HEK293T (cell line): Measurements from ENCODE around the gene TPSAB1.

Source experiments
- CTCF ChIA-PET: fragments of 350-600 bp; formaldehyde crosslinking; extraction: SDS; loops from one replicate; lab custom pipeline; 2021; ENCODE audit warnings: antibody characterized with exemption, inconsistent platforms; lab: Yijun Ruan, JAX
- POLR2A ChIA-PET: fragments of 350-600 bp; formaldehyde crosslinking; extraction: SDS; loops from one replicate; lab custom pipeline; 2020; ENCODE audit warnings: antibody characterized with exemption, inconsistent platforms; lab: Yijun Ruan, JAX
- DNase-seq: peaks from one replicate; pipeline ENCODE4 v3.0.0; 2012; ENCODE audit warnings: mixed read lengths; ENCODE audit errors: extremely low spot score
- ARNT ChIP-seq: fragments of 450-650 bp; IDR thresholded peaks from 2 replicates; pipeline ENCODE4 v1.6.1; 2017; ENCODE audit warnings: mild to moderate bottlenecking
- BHLHE40 ChIP-seq: fragments of 450-650 bp; IDR thresholded peaks from 2 replicates; pipeline ENCODE4 v1.6.1; 2016; ENCODE audit warnings: mild to moderate bottlenecking, moderate library complexity, borderline replicate concordance
- CTBP1 ChIP-seq: fragments of 450-650 bp; IDR thresholded peaks from 2 replicates; pipeline ENCODE4 v1.6.1; 2016; ENCODE audit warnings: borderline replicate concordance
- ELF4 ChIP-seq: fragments of 450-650 bp; IDR thresholded peaks from 2 replicates; pipeline ENCODE4 v1.6.1; 2017; ENCODE audit warnings: antibody characterized with exemption
- FOXA1 ChIP-seq: fragments of 450-650 bp; IDR thresholded peaks from 2 replicates; pipeline ENCODE4 v1.6.1; 2016; ENCODE audit warnings: mild to moderate bottlenecking
- FOXK2 ChIP-seq: fragments of 450-650 bp; IDR thresholded peaks from 2 replicates; pipeline ENCODE4 v1.6.1; 2016; ENCODE audit warnings: mild to moderate bottlenecking
- FOXM1 ChIP-seq: fragments of 450-650 bp; IDR thresholded peaks from 2 replicates; pipeline ENCODE4 v1.6.1; 2017; ENCODE audit warnings: mild to moderate bottlenecking, borderline replicate concordance
- HDGF ChIP-seq: fragments of 450-650 bp; IDR thresholded peaks from 2 replicates; pipeline ENCODE4 v1.6.1; 2017; ENCODE audit warnings: antibody characterized with exemption, borderline replicate concordance
- L3MBTL2 ChIP-seq: fragments of 450-650 bp; conservative IDR thresholded peaks from 2 replicates; pipeline ENCODE4 v1.6.1; 2016; ENCODE audit warnings: mild to moderate bottlenecking
- LEF1 ChIP-seq: fragments of 450-650 bp; IDR thresholded peaks from 2 replicates; pipeline ENCODE4 v1.6.1; 2017; ENCODE audit warnings: mild to moderate bottlenecking, borderline replicate concordance
- NFRKB ChIP-seq: fragments of 450-650 bp; IDR thresholded peaks from 2 replicates; pipeline ENCODE4 v1.6.1; 2016; ENCODE audit warnings: mild to moderate bottlenecking, moderate library complexity
- SP1 ChIP-seq: fragments of 450-650 bp; IDR thresholded peaks from 2 replicates; pipeline ENCODE4 v1.6.1; 2017
- SUZ12 ChIP-seq: fragments of 450-650 bp; IDR thresholded peaks from 2 replicates; pipeline ENCODE4 v1.6.1; 2016; ENCODE audit warnings: mild to moderate bottlenecking
- TARDBP ChIP-seq: fragments of 450-650 bp; IDR thresholded peaks from 2 replicates; pipeline ENCODE4 v1.6.1; 2016
- ZNF384 ChIP-seq: fragments of 450-650 bp; IDR thresholded peaks from 2 replicates; pipeline ENCODE4 v1.6.1; 2016
- TF ChIP-seq, protein P1 (sequence below): fragments of 450-650 bp; IDR thresholded peaks from 2 replicates; pipeline ENCODE4 v1.6.1; 2016

The TPSAB1 gene

GRCh38 chr16:1216296-1216619, 24.2 kb upstream of the TPSAB1 start:
- ChIA-PET CTCF (no interaction called here), POLR2A (no interaction called here)
- TF ChIP-seq BHLHE40 (no peak), L3MBTL2 (no peak)

DNA sequence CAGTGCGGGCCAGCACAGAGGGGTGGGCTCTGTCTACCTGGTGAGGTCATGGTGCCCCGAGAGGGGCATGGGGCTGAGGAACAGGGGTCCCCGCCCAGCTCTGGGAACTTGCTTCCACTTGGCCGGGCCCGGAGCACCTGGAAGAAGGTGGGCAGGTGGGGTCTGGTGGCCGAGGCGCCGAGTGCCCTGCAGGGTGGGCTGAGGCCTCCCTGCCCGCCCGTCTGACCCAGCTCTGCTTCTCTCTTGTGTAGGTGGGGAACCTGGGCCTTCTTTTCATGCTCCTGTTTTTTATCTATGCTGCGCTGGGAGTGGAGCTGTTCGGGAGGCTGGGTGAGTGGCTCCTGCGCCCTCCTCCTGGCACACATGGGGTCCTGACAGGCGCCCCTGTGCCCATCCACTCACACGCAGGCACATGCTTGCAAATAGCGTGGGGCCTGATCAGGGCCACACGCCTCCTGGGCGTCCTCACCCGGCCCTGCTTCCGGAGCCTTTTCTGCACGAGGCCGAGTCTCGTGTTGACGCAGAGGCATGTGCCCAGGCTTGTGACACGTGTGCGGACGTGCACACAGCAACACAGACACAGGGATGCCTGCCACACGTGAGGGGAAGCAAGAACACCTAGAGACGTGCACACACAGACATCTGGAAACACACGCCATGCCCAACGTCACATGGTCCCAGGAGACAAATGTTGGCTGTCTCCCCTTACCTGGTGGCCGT, 23.7 kb upstream of the TPSAB1 start:
- POLR2A ChIA-PET, result no interaction called here
- TF ChIP-seq SP1 (no peak), ELF4 (no peak), TARDBP (no peak), ZNF384 (no peak), HDGF (no peak), FOXA1 (no peak), L3MBTL2 (no peak), ARNT (no peak), FOXM1 (no peak), SUZ12 (no peak), BHLHE40 (no peak), FOXK2 (no peak), NFRKB (no peak), LEF1 (no peak), CTBP1 (no peak)
- TF ChIP-seq, protein P1, sequence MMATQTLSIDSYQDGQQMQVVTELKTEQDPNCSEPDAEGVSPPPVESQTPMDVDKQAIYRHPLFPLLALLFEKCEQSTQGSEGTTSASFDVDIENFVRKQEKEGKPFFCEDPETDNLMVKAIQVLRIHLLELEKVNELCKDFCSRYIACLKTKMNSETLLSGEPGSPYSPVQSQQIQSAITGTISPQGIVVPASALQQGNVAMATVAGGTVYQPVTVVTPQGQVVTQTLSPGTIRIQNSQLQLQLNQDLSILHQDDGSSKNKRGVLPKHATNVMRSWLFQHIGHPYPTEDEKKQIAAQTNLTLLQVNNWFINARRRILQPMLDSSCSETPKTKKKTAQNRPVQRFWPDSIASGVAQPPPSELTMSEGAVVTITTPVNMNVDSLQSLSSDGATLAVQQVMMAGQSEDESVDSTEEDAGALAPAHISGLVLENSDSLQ, result no peak
- CTCF ChIA-PET, result no interaction called here
- no peak for DNase-seq

More at GRCh38 chr16:1216296-1216619, 24.2 kb upstream of the TPSAB1 start:
- DNase-seq, result no peak

DNA sequence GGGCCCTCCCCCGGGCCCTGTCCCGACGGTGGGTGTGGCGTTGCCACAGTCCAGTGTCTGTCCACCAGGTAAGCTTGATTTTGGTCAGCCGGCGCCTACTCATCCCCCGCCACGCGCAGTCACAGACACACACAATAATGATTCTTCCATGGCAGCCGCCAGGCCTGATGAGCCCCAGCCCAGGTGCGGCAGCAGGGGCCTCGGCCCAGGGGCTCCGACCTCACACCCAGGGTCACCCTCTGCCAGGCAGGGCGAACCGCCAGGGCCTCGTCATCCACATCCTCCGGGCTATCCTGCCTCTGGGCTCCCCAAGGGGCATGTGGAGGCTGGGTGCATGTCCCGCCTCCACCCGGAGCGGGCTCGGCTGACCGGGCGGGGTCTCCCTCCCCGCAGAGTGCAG, 23.0 kb upstream of the TPSAB1 start:
- DNase-seq, result no peak
- POLR2A ChIA-PET, result no interaction called here
- no peak for TF ChIP-seq TARDBP
- TF ChIP-seq HDGF, result no peak
- no peak for TF ChIP-seq CTBP1
- TF ChIP-seq L3MBTL2, result no peak
- no peak for TF ChIP-seq NFRKB
- no peak for TF ChIP-seq LEF1
- no peak for TF ChIP-seq ARNT
- no peak for TF ChIP-seq BHLHE40
- TF ChIP-seq FOXA1, result no peak
- no peak for TF ChIP-seq FOXM1
- no peak for TF ChIP-seq ZNF384
- no peak for TF ChIP-seq ELF4
- TF ChIP-seq, protein P1, result no peak
- no peak for TF ChIP-seq SUZ12
- no peak for TF ChIP-seq FOXK2
- TF ChIP-seq SP1, result no peak
- CTCF ChIA-PET, result no interaction called here

- ChIA-PET CTCF (no interaction called here), POLR2A (no interaction called here)
- DNase-seq, result no peak
- TF ChIP-seq BHLHE40 (no peak), CTBP1 (no peak), ELF4 (no peak), ARNT (no peak), LEF1 (no peak), FOXK2 (no peak), L3MBTL2 (no peak), FOXM1 (no peak), NFRKB (no peak), SP1 (no peak)
- TF ChIP-seq, protein P1, result no peak
These were observed 22.2 kb upstream of the TPSAB1 start for GRCh38 chr16:1218061-1218929.

DNA sequence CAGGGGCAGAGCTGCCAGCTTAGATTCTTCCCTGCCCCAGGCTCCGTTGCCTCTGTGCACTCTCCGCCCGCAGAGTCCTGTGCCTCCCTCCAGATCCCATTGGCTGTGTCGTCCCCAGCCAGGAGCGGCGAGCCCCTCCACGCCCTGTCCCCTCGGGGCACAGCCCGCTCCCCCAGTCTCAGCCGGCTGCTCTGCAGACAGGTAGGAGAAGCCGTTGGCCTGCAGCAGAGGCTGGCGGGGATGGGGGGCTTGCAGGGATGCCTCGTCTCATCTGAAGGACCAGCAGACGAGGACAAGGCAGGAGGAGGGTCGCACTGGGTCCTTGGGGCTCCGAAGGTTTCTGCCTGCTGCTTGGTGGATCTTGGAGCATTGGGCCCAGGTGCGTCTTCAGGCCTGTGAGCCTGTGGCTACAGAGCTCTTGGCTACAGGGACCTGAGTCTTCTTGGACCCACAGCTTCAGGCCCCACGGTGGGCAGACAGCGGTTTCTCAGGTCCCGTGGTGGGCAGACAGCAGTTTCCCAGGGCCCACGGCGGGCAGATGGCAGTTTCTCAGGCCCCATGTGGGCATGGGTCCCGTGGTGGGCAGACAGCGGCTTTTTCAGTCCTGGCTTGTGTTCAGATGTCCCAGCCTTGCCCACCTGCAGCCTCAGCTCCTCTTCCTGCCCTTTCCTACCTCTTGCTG, 21.4 kb upstream of the TPSAB1 start:
- CTCF ChIA-PET, result no interaction called here
- no peak for DNase-seq
- TF ChIP-seq, protein P1, result no peak
- TF ChIP-seq ARNT (no peak), ZNF384 (no peak), TARDBP (no peak), FOXM1 (no peak), CTBP1 (no peak), L3MBTL2 (no peak)
- POLR2A ChIA-PET, result no interaction called here
